Progenitor cell of endocrine pancreas (in vitro differentiated cells): ENCODE measurements around the gene TPP2. TPM values are rescaled to one million over a fixed set of nuclear protein-coding genes. Genes with fewer than 3 reads are reported as not detected.

Experiments used
- DNase-seq: peaks from one replicate; pipeline ENCODE4 v3.0.0; 2021; ENCODE audit warnings: low spot score; ENCODE audit not compliant: unreplicated experiment
- H3K27ac Mint-ChIP-seq: 2 replicates; pipeline ENCODE4 v1.8.0; 2021; ENCODE audit warnings: mild to moderate bottlenecking, moderate library complexity, mixed read lengths
- H3K27me3 Mint-ChIP-seq: 2 replicates; pipeline ENCODE4 v1.8.0; 2021; ENCODE audit warnings: mixed read lengths
- H3K36me3 Mint-ChIP-seq: 2 replicates; pipeline ENCODE4 v1.8.0; 2022; ENCODE audit warnings: mixed read lengths; ENCODE audit not compliant: insufficient read depth
- H3K4me1 Mint-ChIP-seq: 2 replicates; pipeline ENCODE4 v1.8.0; 2021; ENCODE audit warnings: low read depth, mixed read lengths
- H3K4me3 Mint-ChIP-seq: 2 replicates; pipeline ENCODE4 v1.8.0; 2021; ENCODE audit warnings: low read depth, mild to moderate bottlenecking, moderate library complexity, mixed read lengths
- H3K9me3 Mint-ChIP-seq: 2 replicates; pipeline ENCODE4 v1.8.0; 2021; ENCODE audit warnings: low read depth, mixed read lengths
- CTCF ChIP-seq: fragments of 200-600 bp; sonication (generic); IDR thresholded peaks from one replicate; pipeline ENCODE4 v1.5.0; 2021; ENCODE audit warnings: antibody characterized with exemption, mild to moderate bottlenecking; ENCODE audit not compliant: unreplicated experiment
- total RNA-seq: library from RNA; stranded (reverse); gene quantifications from 2 replicates; pipeline ENCODE4 v1.2.1, GENCODE V29; 2021

Gene TPP2
- total RNA-seq, 1 donor from 2014 or later: 52.9 TPM

DNA sequence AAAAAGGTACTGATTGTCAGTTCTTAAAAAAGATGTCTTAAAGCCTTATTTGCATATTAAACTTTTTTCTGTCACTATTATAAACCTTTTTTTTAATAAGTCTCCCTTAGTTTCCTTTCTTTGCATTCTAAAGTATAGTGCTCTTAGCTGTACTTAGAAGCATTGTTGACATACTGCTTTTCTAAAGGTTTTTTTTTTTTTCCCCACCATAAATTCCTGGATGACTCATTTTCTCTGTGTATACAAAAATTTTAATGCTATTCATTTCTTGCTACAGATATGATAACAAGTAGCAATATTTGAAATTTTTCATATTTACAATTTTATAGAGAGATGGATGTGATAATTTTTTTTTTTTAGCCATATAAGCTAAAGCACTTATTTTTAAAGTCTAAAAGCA lies 54.6 kb downstream of the TPP2 start:
- no peaks in the 10 kb centered on the region for H3K27me3 Mint-ChIP-seq
- no peak overlapping the region for H3K27ac Mint-ChIP-seq
- no peaks in the 10 kb centered on the region for H3K9me3 Mint-ChIP-seq
- H3K4me1 Mint-ChIP-seq: no peaks in the 10 kb centered on the region
- TF ChIP-seq CTCF: no peak
- peaks cover 13% of the 10 kb centered on the region for H3K36me3 Mint-ChIP-seq
- no peak for DNase-seq
- H3K4me3 Mint-ChIP-seq: no peak overlapping the region

DNA sequence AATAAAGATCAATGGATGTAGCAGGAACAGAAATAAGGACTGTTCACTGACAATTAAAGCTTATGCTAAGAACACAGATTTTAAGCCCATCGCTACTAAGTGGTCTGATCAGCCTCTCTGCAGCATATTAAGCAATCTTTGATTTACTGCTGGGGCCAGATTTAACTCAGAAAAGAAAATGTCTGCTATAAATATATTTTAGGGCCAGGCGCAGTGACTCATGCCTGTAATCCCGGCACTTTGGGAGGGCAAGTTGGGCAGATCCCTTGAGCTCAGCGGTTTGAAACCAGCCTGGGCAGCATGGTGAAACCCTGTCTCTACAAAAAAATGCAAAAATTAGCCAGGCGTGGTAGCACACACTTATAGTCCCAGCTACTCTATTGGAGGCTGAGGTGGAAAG lies 55.1 kb downstream of the TPP2 start:
- no peak for DNase-seq
- Mint-ChIP-seq H3K4me1 (no peaks in the 10 kb centered on the region), H3K27ac (no peak overlapping the region), H3K4me3 (no peak overlapping the region), H3K27me3 (no peaks in the 10 kb centered on the region), H3K9me3 (no peaks in the 10 kb centered on the region), H3K36me3 (peaks cover 13% of the 10 kb centered on the region)
- no peak for TF ChIP-seq CTCF

GRCh38 chr13:102654756-102655155 lies 58.0 kb downstream of the TPP2 start:
- no peak overlapping the region for H3K27ac Mint-ChIP-seq
- no peak for TF ChIP-seq CTCF
- H3K4me3 Mint-ChIP-seq: no peak overlapping the region
- no peaks in the 10 kb centered on the region for H3K4me1 Mint-ChIP-seq
- DNase-seq: no peak
- peaks cover 26% of the 10 kb centered on the region for H3K36me3 Mint-ChIP-seq
- no peaks in the 10 kb centered on the region for H3K27me3 Mint-ChIP-seq
- H3K9me3 Mint-ChIP-seq: peaks cover 8% of the 10 kb centered on the region

GRCh38 chr13:102657630-102658029 lies 60.8 kb downstream of the TPP2 start:
- TF ChIP-seq CTCF: peak; percentile 44
- Mint-ChIP-seq H3K4me1 (no peaks in the 10 kb centered on the region), H3K4me3 (no peak overlapping the region), H3K27me3 (no peaks in the 10 kb centered on the region), H3K9me3 (peaks cover 8% of the 10 kb centered on the region), H3K36me3 (peaks cover 34% of the 10 kb centered on the region), H3K27ac (no peak overlapping the region)
- DNase-seq: no peak

DNA sequence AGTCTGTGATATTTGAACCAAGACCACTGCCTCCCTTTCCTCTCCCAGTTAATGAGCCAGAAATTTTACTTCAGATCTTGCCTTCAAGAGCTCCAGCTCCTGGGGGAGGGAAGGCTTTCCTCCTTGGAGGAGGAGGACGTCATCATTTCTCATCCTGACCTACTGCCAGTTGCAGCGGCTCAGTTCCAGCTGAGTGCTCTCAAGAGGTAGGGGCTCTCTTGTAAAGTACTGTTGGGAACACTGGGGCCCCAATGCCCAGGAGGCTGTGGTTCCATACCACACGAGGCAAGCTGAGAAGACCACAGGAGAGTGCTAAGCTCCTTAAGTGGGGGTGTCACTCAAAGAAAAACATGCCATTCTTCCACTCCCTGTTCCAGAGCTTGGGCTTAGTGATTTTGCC lies 61.9 kb downstream of the TPP2 start:
- H3K36me3 Mint-ChIP-seq: peaks cover 35% of the 10 kb centered on the region
- TF ChIP-seq CTCF: no peak
- no peaks in the 10 kb centered on the region for H3K27me3 Mint-ChIP-seq
- H3K4me3 Mint-ChIP-seq: no peak overlapping the region
- no peak for DNase-seq
- peaks cover 8% of the 10 kb centered on the region for H3K9me3 Mint-ChIP-seq
- no peaks in the 10 kb centered on the region for H3K4me1 Mint-ChIP-seq
- no peak overlapping the region for H3K27ac Mint-ChIP-seq
